ENCODE results near the gene CLMN. TPM values are rescaled to one million over a fixed set of nuclear protein-coding genes. Genes with fewer than 3 reads are reported as not detected.

Gene CLMN
- total and polyA plus RNA-seq, 8 donors: 17.4 to 78.1 (median 59.8) TPM

GRCh38 chr14:95315579-95315978, 4.1 kb downstream of the CLMN start:
- ATAC-seq (no peak), FAIRE-seq (no peak), DNase-seq (no peak)
- no peaks in the 10 kb centered on the region for H3K27me3 ChIP-seq
- intact Hi-C loops (cut with DNase I): no loop called here
- H3K9me3 ChIP-seq: no peaks in the 10 kb centered on the region
- no peak overlapping the region for H3K4me3 ChIP-seq
- 74 to 77% methylated on average over 7 of the region's 7 CpGs for WGBS, 2 donors
- peaks cover 11 to 28% (median 14%) of the 10 kb centered on the region in 3 donors for H3K4me1 ChIP-seq
- TF ChIP-seq CTCF (IDR thresholded peaks at IDR 0.05): no peak
- H3K36me3 ChIP-seq: no peaks in the 10 kb centered on the region
- peak overlapping the region in 2 of 4 donors; percentile 21 to 52 for H3K27ac ChIP-seq

- DNase-seq (no peak), FAIRE-seq (no peak), ATAC-seq (no peak)
- peaks cover 11 to 27% (median 14%) of the 10 kb centered on the region in 3 donors for H3K4me1 ChIP-seq
- no peaks in the 10 kb centered on the region for H3K9me3 ChIP-seq
- H3K27me3 ChIP-seq: no peaks in the 10 kb centered on the region
- peak overlapping the region in 2 of 4 donors; percentile 21 to 52 for H3K27ac ChIP-seq
- intact Hi-C loops (cut with DNase I): no loop called here
- WGBS, 2 donors: 87 to 90% methylated on average over 6 of the region's 6 CpGs
- H3K36me3 ChIP-seq: no peaks in the 10 kb centered on the region
- TF ChIP-seq CTCF (IDR thresholded peaks at IDR 0.05): no peak
- H3K4me3 ChIP-seq: no peak overlapping the region
Observed at GRCh38 chr14:95315156-95315555, 4.6 kb downstream of the CLMN start.

GRCh38 chr14:95314609-95315008, 5.1 kb downstream of the CLMN start:
- H3K27me3 ChIP-seq: no peaks in the 10 kb centered on the region
- intact Hi-C loops (cut with DNase I): no loop called here
- H3K9me3 ChIP-seq: no peaks in the 10 kb centered on the region
- 82 to 83% methylated on average over 6 of the region's 6 CpGs for WGBS, 2 donors
- peak overlapping the region in 2 of 4 donors; percentile 21 to 52 for H3K27ac ChIP-seq
- no peak for DNase-seq
- peak in 2 of 4 donors; percentile 9 to 62 for ATAC-seq
- no peak overlapping the region for H3K4me3 ChIP-seq
- H3K4me1 ChIP-seq: peaks cover 11 to 31% (median 14%) of the 10 kb centered on the region in 3 donors
- H3K36me3 ChIP-seq: no peaks in the 10 kb centered on the region
- TF ChIP-seq CTCF (IDR thresholded peaks at IDR 0.05): no peak
- FAIRE-seq: no peak

- no peak for FAIRE-seq
- 49 to 50% methylated on average over 5 of the region's 5 CpGs for WGBS, 2 donors
- peaks cover 11 to 33% (median 14%) of the 10 kb centered on the region in 3 donors for H3K4me1 ChIP-seq
Observed at GRCh38 chr14:95313707-95314106, 6.0 kb downstream of the CLMN start.

More at GRCh38 chr14:95313707-95314106, 6.0 kb downstream of the CLMN start:
- DNase-seq (peak in 4 of 6 donors; percentile 37 to 69 (median 60)), ATAC-seq (peak; percentile 58 to 76 (median 68))
- no peaks in the 10 kb centered on the region for H3K36me3 ChIP-seq
- H3K27ac ChIP-seq: peak overlapping the region in 2 of 4 donors; percentile 27 to 52
- intact Hi-C loops (cut with DNase I): no loop called here
- TF ChIP-seq CTCF (IDR thresholded peaks at IDR 0.05): no peak
- no peaks in the 10 kb centered on the region for H3K9me3 ChIP-seq
- no peaks in the 10 kb centered on the region for H3K27me3 ChIP-seq
- H3K4me3 ChIP-seq: no peak overlapping the region
